ENCODE measurements around the gene TMEM178B. TPM values are rescaled to one million over a fixed set of nuclear protein-coding genes. Genes with fewer than 3 reads are reported as not detected.

TMEM178B gene
- total RNA-seq, 1 donor: 0.43 TPM

DNA sequence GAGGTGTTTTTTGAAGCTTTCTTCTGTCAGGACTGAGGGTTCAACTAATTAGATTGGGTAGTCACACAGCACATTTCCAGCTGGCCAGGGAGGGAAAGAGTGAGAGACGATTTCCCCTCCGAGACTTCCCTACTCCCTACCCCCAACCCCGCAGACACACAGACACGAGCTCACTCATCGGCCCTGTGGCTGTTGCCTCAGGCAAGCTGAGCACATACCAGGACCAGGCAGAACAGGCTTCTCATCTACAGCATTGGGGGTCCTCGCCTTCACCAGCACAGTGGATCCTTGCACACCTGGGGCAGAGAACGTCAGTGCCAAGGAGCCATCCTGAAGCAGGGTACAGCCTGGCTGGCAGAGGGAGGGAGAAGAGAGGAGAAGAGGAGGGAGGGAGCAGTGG, 144.1 kb downstream of the TMEM178B start:
- H3K4me3 ChIP-seq (ENCODE audit: low read depth, low read length): no peak overlapping the region
- DNase-seq (ENCODE audit: low read depth): no peak
- TF ChIP-seq, protein P1, sequence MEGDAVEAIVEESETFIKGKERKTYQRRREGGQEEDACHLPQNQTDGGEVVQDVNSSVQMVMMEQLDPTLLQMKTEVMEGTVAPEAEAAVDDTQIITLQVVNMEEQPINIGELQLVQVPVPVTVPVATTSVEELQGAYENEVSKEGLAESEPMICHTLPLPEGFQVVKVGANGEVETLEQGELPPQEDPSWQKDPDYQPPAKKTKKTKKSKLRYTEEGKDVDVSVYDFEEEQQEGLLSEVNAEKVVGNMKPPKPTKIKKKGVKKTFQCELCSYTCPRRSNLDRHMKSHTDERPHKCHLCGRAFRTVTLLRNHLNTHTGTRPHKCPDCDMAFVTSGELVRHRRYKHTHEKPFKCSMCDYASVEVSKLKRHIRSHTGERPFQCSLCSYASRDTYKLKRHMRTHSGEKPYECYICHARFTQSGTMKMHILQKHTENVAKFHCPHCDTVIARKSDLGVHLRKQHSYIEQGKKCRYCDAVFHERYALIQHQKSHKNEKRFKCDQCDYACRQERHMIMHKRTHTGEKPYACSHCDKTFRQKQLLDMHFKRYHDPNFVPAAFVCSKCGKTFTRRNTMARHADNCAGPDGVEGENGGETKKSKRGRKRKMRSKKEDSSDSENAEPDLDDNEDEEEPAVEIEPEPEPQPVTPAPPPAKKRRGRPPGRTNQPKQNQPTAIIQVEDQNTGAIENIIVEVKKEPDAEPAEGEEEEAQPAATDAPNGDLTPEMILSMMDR (IDR thresholded peaks at IDR 0.05; ENCODE audit: insufficient read depth, low read depth, low read length): no peak

DNA sequence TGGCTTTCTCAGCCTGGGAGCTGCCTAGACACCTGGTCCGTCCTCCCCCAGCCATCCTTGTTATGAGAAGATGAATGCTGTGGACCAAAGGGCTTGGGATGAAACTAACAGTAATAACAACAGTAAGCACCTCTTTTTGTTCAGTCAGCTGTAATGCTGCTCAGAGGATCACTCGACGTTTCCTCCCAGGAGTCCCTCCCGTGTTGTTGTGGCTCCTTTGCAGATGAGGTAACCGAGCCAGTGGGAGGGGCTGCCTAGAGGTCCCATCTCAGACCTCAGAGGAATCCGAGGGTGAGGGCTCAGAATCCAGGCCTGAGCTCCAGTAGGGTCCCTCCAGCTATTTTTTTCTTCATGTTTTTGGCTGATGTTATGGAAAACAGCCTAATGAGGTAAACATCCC, 145.1 kb downstream of the TMEM178B start:
- TF ChIP-seq, protein P1 (IDR thresholded peaks at IDR 0.05; ENCODE audit: insufficient read depth, low read depth, low read length): no peak
- no peak overlapping the region for H3K4me3 ChIP-seq (ENCODE audit: low read depth, low read length)
- DNase-seq (ENCODE audit: low read depth): no peak

DNA sequence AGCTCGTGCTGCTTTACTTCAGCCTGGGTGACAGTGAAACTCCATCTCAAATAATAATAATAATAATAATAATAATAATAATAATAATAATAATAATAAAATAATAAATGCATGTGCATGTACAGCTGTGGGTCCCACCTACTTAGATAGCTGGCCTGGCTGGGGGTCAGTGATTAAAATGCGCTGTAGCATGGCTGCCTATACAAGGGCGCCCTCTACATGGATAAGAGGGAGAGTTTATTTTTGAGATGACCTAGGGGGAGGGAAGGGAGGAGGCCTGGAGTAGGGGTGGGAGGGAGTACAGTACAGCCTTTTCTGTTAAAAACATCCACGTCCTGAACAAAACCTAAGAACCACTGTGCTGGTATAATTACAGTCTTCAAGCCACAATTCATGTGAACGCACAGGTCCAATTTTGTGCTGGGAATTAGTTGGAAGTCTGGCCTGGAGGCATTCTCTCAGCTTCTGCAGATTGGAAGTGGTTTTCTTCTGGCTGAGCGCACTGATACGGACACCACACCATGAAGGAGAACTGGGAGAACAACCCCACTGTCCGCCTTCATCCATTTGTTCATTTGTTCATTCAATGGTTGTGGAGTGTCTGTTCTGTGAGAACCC, 146.5 kb downstream of the TMEM178B start:
- TF ChIP-seq, protein P1 (IDR thresholded peaks at IDR 0.05; ENCODE audit: insufficient read depth, low read depth, low read length): no peak
- no peak overlapping the region for H3K4me3 ChIP-seq (ENCODE audit: low read depth, low read length)
- DNase-seq (ENCODE audit: low read depth): no peak

DNA sequence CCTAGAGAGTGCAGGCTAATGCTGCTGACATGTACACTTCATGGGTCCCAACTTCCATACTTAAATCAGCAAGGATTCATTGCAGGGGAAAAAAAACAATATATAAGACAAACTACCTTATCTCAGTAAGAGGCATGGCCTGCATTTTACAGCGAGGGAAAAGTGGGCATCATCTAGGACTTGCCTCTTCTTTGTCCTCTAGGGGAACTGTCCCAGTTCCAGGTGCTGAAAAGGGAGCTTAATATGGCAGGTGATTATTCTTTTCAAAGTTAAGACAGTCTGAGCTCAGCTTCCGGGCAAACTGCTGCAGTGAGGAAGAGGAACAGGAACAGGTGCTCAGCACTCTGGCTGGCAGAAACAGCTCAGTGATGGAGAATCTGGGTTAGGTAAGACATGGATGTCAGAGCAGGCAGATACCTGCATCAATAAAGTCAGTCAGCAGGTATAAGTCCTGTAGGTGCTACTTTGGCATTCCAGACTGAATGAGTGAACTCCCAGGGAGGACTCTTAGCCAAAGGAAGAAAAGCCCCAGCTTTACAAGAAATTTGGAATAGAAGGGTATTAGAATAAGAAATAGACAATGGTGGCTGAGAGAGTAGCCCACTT, 147.2 kb downstream of the TMEM178B start:
- TF ChIP-seq, protein P1 (IDR thresholded peaks at IDR 0.05; ENCODE audit: insufficient read depth, low read depth, low read length): no peak
- H3K4me3 ChIP-seq (ENCODE audit: low read depth, low read length): no peak overlapping the region
- DNase-seq (ENCODE audit: low read depth): no peak

DNA sequence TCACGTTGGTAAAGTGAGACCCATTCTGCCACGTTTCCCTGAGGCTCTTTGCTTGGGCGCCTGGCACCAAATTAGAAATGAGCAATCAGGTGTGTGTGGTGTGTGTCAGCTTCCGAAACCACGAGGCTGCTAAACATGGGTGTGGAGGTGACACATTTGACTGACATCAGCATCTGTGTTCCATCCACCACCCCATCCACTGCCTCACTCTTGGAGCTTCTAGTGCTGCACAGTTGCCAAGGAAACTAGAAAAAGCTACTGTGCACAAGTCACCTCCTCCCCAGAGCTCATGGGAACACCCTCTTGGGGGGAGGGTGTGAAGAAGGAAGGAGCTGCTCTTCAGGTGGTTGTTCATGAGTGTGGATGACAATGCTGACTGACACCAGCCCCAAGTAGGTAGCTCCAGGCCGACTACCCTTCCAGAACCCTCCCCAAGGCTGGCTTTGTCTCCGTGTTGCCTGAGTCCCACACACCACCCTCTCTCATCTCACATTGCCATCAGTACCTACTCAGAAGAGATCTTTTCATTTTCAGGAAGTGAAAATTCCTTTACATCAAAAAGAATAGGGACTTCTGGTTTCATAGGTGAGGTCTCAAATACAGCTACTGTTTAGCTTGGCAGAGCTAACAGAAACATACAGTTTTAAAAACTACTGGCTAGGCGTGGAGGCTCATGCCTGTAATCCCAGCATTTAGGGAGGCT, 152.2 kb downstream of the TMEM178B start:
- no peak overlapping the region for H3K4me3 ChIP-seq (ENCODE audit: low read depth, low read length)
- DNase-seq (ENCODE audit: low read depth): no peak
- TF ChIP-seq, protein P1 (IDR thresholded peaks at IDR 0.05; ENCODE audit: insufficient read depth, low read depth, low read length): no peak

DNA sequence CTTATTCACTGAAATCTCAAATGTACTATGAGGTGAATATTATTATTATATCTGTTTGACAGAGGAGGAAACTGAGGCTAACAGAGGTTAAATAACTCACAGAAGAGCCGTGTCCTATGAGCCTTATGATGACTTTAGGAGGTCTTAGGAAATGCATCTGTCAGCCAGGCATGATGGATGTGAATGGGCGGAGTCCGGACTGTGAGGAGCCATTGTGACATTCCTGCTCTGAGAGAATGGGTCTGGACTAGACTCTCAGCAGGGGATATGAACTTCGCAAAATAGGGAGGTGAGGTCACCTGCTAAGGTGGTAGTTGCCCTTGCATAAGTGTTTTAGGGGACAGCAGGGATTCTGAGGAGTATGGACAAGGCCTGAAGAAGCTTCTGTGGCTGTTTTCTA, 153.6 kb downstream of the TMEM178B start:
- no peak for DNase-seq (ENCODE audit: low read depth)
- H3K4me3 ChIP-seq (ENCODE audit: low read depth, low read length): no peak overlapping the region
- TF ChIP-seq, protein P1 (IDR thresholded peaks at IDR 0.05; ENCODE audit: insufficient read depth, low read depth, low read length): no peak
